Panc1 (cell line): Measurements from ENCODE around the gene SPOCK1. TPM values are rescaled to one million over a fixed set of nuclear protein-coding genes. Genes with fewer than 3 reads are reported as not detected.

Experiments
- ATAC-seq: fragments of 200-7000 bp; cut with Tn5 transposase; 2 replicates; pipeline ENCODE4 v1.9.1; 2020; ENCODE audit warnings: mild to moderate bottlenecking, moderate library complexity
- BruUV-seq: library from RNA; stranded (reverse); fragments of 400-500 nt; replicated peaks from 2 replicates; lab custom pipeline; 2021; lab: Mats Ljungman, UMichigan
- CTCF ChIA-PET: fragments of 300-600 bp; sonication (Branson Sonifier 250); formaldehyde crosslinking; loops from one replicate; lab custom pipeline; 2022; ENCODE audit warnings: antibody characterized with exemption; lab: Charles Lee
- POLR2A ChIA-PET: fragments of 300-600 bp; sonication (Branson Sonifier 250); formaldehyde crosslinking; loops from one replicate; lab custom pipeline; 2022; ENCODE audit warnings: antibody characterized with exemption; lab: Charles Lee
- DNase-seq: peaks from one replicate; pipeline ENCODE4 v3.0.0-alpha.2; 2010; ENCODE audit warnings: low read depth, low spot score
- H3K27ac ChIP-seq: 2 replicates; pipeline ENCODE4 v1.5.1; 2011; ENCODE audit warnings: mild to moderate bottlenecking, low read length, inconsistent platforms
- H3K27me3 ChIP-seq: fragments of 200-500 bp; sonication (Bioruptor generic); 2 replicates; pipeline ENCODE4 v1.6.0; 2014; ENCODE audit warnings: low read length, inconsistent platforms; ENCODE audit not compliant: control insufficient read depth, insufficient read depth
- H3K36me3 ChIP-seq: fragments of 200-500 bp; sonication (Bioruptor generic); 2 replicates; pipeline ENCODE4 v1.5.1; 2014; ENCODE audit warnings: inconsistent platforms, mild to moderate bottlenecking, low read length, moderate library complexity; ENCODE audit not compliant: control insufficient read depth, insufficient read depth
- H3K4me1 ChIP-seq: 2 replicates; pipeline ENCODE4 v1.5.1; 2011; ENCODE audit warnings: inconsistent platforms, mild to moderate bottlenecking, low read length, moderate library complexity; ENCODE audit not compliant: control insufficient read depth, insufficient read depth
- H3K4me3 ChIP-seq, 2 experiments: 2 replicates each; pipeline ENCODE4 v1.5.1; 2011 to 2012; ENCODE audit warnings: low read depth in 2 of 2, low read length in 2 of 2, mild to moderate bottlenecking in 2 of 2, inconsistent platforms in 1 of 2, moderate library complexity in 1 of 2
- H3K9me3 ChIP-seq: fragments of 200-500 bp; sonication (Bioruptor generic); 2 replicates; pipeline ENCODE4 v1.5.1; 2014; ENCODE audit warnings: low read depth, mild to moderate bottlenecking, inconsistent platforms, low read length, moderate library complexity; ENCODE audit not compliant: control insufficient read depth, insufficient read depth
- POLR2AphosphoS5 ChIP-seq: IDR thresholded peaks from 2 replicates; pipeline ENCODE4 v1.6.1; 2012; ENCODE audit warnings: mild to moderate bottlenecking, low read depth, low read length, moderate library complexity
- REST ChIP-seq, 2 experiments: IDR thresholded peaks; 2 replicates each; pipeline ENCODE4 v1.6.1; 2011 to 2012; ENCODE audit warnings: low read depth in 2 of 2, control low read depth in 1 of 2, low read length in 1 of 2, mild to moderate bottlenecking in 1 of 2, moderate library complexity in 1 of 2; ENCODE audit not compliant: insufficient read depth in 1 of 2
- SIN3A ChIP-seq: IDR thresholded peaks from 2 replicates; pipeline ENCODE4 v1.6.1; 2012; ENCODE audit warnings: low read depth, mild to moderate bottlenecking, low read length, moderate library complexity, borderline replicate concordance; ENCODE audit not compliant: insufficient read depth
- TCF7L2 ChIP-seq: IDR thresholded peaks from 2 replicates; pipeline ENCODE4 v1.6.1; 2011; ENCODE audit warnings: mild to moderate bottlenecking, low read depth, low read length, inconsistent platforms
- in situ Hi-C: cut with HindIII; loops from 2 replicates; pipeline ENCODE4 v1.10.0; 2016; ENCODE audit warnings: low sequenced_read_pairs, low pct_unique_long_range_greater_than_20kb
- intact Hi-C: fragments of 100-400 bp; cut with micrococcal nuclease; formaldehyde crosslinking; loops from one replicate; pipeline ENCODE4 v1.10.0; 2022; ENCODE audit not compliant: unreplicated experiment
- total RNA-seq: library from RNA; stranded (reverse); gene quantifications from one replicate; pipeline ENCODE4 v1.2.1, GENCODE V29; 2021; ENCODE audit not compliant: unreplicated experiment
- TF ChIP-seq, protein P1 (sequence below): fragments of 450-650 bp; IDR thresholded peaks from 2 replicates; pipeline ENCODE4 v1.5.1; 2017; ENCODE audit warnings: mild to moderate bottlenecking

The SPOCK1 gene
- total RNA-seq, 1 experiment from 2014 or later: 15.6 TPM

GRCh38 chr5:137071526-137071925 is 427.6 kb downstream of the SPOCK1 start:
- Histone ChIP-seq H3K4me1 (no peaks in the 10 kb centered on the region), H3K36me3 (no peaks in the 10 kb centered on the region), H3K27ac (no peak overlapping the region), H3K9me3 (no peaks in the 10 kb centered on the region), H3K27me3 (peaks cover 3% of the 10 kb centered on the region), H3K4me3 (no peak overlapping the region)
- TF ChIP-seq SIN3A: no peak
- no peak for TF ChIP-seq TCF7L2
- TF ChIP-seq REST (IDR thresholded peaks at IDR 0.05; ENCODE audit: insufficient read depth in 1 of 2, low read depth in 2 of 2, low read length in 1 of 2): no peak
- TF ChIP-seq, protein P1, sequence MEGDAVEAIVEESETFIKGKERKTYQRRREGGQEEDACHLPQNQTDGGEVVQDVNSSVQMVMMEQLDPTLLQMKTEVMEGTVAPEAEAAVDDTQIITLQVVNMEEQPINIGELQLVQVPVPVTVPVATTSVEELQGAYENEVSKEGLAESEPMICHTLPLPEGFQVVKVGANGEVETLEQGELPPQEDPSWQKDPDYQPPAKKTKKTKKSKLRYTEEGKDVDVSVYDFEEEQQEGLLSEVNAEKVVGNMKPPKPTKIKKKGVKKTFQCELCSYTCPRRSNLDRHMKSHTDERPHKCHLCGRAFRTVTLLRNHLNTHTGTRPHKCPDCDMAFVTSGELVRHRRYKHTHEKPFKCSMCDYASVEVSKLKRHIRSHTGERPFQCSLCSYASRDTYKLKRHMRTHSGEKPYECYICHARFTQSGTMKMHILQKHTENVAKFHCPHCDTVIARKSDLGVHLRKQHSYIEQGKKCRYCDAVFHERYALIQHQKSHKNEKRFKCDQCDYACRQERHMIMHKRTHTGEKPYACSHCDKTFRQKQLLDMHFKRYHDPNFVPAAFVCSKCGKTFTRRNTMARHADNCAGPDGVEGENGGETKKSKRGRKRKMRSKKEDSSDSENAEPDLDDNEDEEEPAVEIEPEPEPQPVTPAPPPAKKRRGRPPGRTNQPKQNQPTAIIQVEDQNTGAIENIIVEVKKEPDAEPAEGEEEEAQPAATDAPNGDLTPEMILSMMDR: no peak
- no peak for TF ChIP-seq POLR2AphosphoS5
- in situ Hi-C loops (no loop called here), intact Hi-C loops (no loop called here)
- BruUV-seq: no TSS peak
- ChIA-PET POLR2A (interaction anchor here (0.6 kb wide), 1 partner anchor 69 kb away, joined by 14 read pairs; no protein-coding TSS in a partner anchor), CTCF (interaction anchor here (0.6 kb wide), 1 partner anchor 656 kb away, joined by 9 read pairs; no protein-coding TSS in a partner anchor)
- ATAC-seq (no peak), DNase-seq (no peak)

GRCh38 chr5:137070521-137070920 is 428.6 kb downstream of the SPOCK1 start:
- no TSS peak for BruUV-seq
- CTCF ChIA-PET: no interaction called here
- ATAC-seq (no peak), DNase-seq (no peak)
- no peak overlapping the region for H3K4me3 ChIP-seq
- no peaks in the 10 kb centered on the region for H3K4me1 ChIP-seq
- intact Hi-C loops (no loop called here), in situ Hi-C loops (no loop called here)
- TF ChIP-seq REST (IDR thresholded peaks at IDR 0.05; ENCODE audit: insufficient read depth in 1 of 2, low read depth in 2 of 2, low read length in 1 of 2) (no peak), POLR2AphosphoS5 (no peak), SIN3A (no peak), TCF7L2 (no peak)
- TF ChIP-seq, protein P1: no peak
- no peak overlapping the region for H3K27ac ChIP-seq
- H3K9me3 ChIP-seq: no peaks in the 10 kb centered on the region
- no peaks in the 10 kb centered on the region for H3K36me3 ChIP-seq
- POLR2A ChIA-PET: no interaction called here
- H3K27me3 ChIP-seq: peaks cover 3% of the 10 kb centered on the region
